GM23338 (cell line): ENCODE results near the gene C1orf21. TPM values are rescaled to one million over a fixed set of nuclear protein-coding genes. Genes with fewer than 3 reads are reported as not detected.

Experiments used
- ATAC-seq: fragments of 200-7000 bp; cut with Tn5 transposase; 3 replicates; pipeline ENCODE4 v1.9.1; 2020
- DNase-seq: peaks from one replicate; pipeline ENCODE4 v3.0.0-alpha.2; 2015; ENCODE audit warnings: low spot score
- H2AFZ ChIP-seq: fragments of 200-600 bp; sonication (generic); 2 replicates; pipeline ENCODE4 v1.8.0; 2016; ENCODE audit warnings: antibody characterized with exemption, mild to moderate bottlenecking, moderate library complexity
- H3F3A ChIP-seq: fragments of 200-600 bp; sonication (generic); replicated peaks from 2 replicates; pipeline ENCODE4 v1.8.0; 2017; ENCODE audit warnings: antibody characterized with exemption, mixed run types, low read depth
- H3K27ac ChIP-seq: fragments of 200-600 bp; sonication (generic); 2 replicates; pipeline ENCODE4 v1.6.1; 2016; ENCODE audit warnings: low read depth
- H3K27me3 ChIP-seq: fragments of 200-600 bp; sonication (generic); 2 replicates; pipeline ENCODE4 v1.8.0; 2016; ENCODE audit warnings: mild to moderate bottlenecking, mixed run types, moderate library complexity; ENCODE audit not compliant: insufficient read depth
- H3K36me3 ChIP-seq: fragments of 200-600 bp; sonication (generic); 2 replicates; pipeline ENCODE4 v1.8.0; 2016; ENCODE audit warnings: mild to moderate bottlenecking; ENCODE audit not compliant: insufficient read depth
- H3K4me1 ChIP-seq: fragments of 200-600 bp; sonication (generic); 2 replicates; pipeline ENCODE4 v1.8.0; 2016; ENCODE audit warnings: mild to moderate bottlenecking, moderate library complexity; ENCODE audit not compliant: insufficient read depth
- H3K4me2 ChIP-seq: fragments of 200-600 bp; sonication (generic); 2 replicates; pipeline ENCODE4 v1.7.1; 2017; ENCODE audit warnings: mixed run types
- H3K4me3 ChIP-seq: fragments of 200-600 bp; sonication (generic); 2 replicates; pipeline ENCODE4 v1.6.1; 2016; ENCODE audit warnings: mixed run types
- H3K79me2 ChIP-seq: fragments of 200-600 bp; sonication (generic); replicated peaks from 2 replicates; pipeline ENCODE4 v1.8.0; 2017; ENCODE audit warnings: mild to moderate bottlenecking; ENCODE audit not compliant: insufficient read depth
- H3K9me2 ChIP-seq: fragments of 200-600 bp; sonication (generic); 2 replicates; pipeline ENCODE4 v1.8.0; 2017; ENCODE audit not compliant: insufficient read depth
- H4K20me1 ChIP-seq: fragments of 200-600 bp; sonication (generic); replicated peaks from 2 replicates; pipeline ENCODE4 v1.8.0; 2017; ENCODE audit warnings: mild to moderate bottlenecking; ENCODE audit not compliant: insufficient read depth
- H3K27ac Mint-ChIP-seq: 2 replicates; pipeline ENCODE4 v1.8.0; 2020; ENCODE audit warnings: inconsistent platforms, mild to moderate bottlenecking, moderate library complexity, mixed read lengths
- H3K27me3 Mint-ChIP-seq: 3 replicates; pipeline ENCODE4 v1.8.0; 2022; ENCODE audit warnings: low read depth, mild to moderate bottlenecking, moderate library complexity, mixed read lengths, inconsistent platforms; ENCODE audit not compliant: insufficient read depth, poor library complexity
- H3K36me3 Mint-ChIP-seq: 3 replicates; pipeline ENCODE4 v1.8.0; 2021; ENCODE audit warnings: low read depth, mild to moderate bottlenecking, inconsistent platforms, moderate library complexity, mixed read lengths
- H3K4me1 Mint-ChIP-seq: 3 replicates; pipeline ENCODE4 v1.8.0; 2020; ENCODE audit warnings: mild to moderate bottlenecking, inconsistent platforms, mixed read lengths
- H3K4me3 Mint-ChIP-seq: 3 replicates; pipeline ENCODE4 v1.8.0; 2021; ENCODE audit warnings: moderate library complexity, mild to moderate bottlenecking, inconsistent platforms, mixed read lengths
- H3K9me3 Mint-ChIP-seq: 3 replicates; pipeline ENCODE4 v1.8.0; 2020; ENCODE audit warnings: moderate library complexity, mild to moderate bottlenecking, inconsistent platforms, mixed read lengths
- CTCF ChIP-seq, 2 experiments: fragments of 200-600 bp in 1 of 2; sonication (generic) in 1 of 2; conservative IDR thresholded peaks; 2 replicates each; pipeline versions ENCODE4 v1.5.1 to v1.6.1; 2016 to 2017; ENCODE audit warnings: antibody characterized with exemption in 2 of 2, low read depth in 2 of 2, mild to moderate bottlenecking in 2 of 2, moderate library complexity in 1 of 2
- ETS1 ChIP-seq: IDR thresholded peaks from 2 replicates; pipeline ENCODE4 v1.6.1; 2016; ENCODE audit warnings: antibody characterized with exemption
- EZH2phosphoT487 ChIP-seq: fragments of 200-600 bp; sonication (generic); IDR thresholded peaks from one replicate; pipeline ENCODE4 v1.8.1; 2018; ENCODE audit warnings: antibody characterized with exemption; ENCODE audit not compliant: unreplicated experiment
- JUNB ChIP-seq: IDR thresholded peaks from one replicate; pipeline ENCODE4 v1.6.1; 2016; ENCODE audit warnings: antibody characterized with exemption; ENCODE audit not compliant: unreplicated experiment
- REST ChIP-seq: IDR thresholded peaks from one replicate; pipeline ENCODE4 v1.6.1; 2018; ENCODE audit warnings: antibody characterized with exemption; ENCODE audit not compliant: unreplicated experiment
- ZNF114 ChIP-seq: fragments of 250-450 bp; sonication (Bioruptor Pico); IDR thresholded peaks from 2 replicates; pipeline ENCODE4 v1.5.0; 2020; ENCODE audit warnings: mild to moderate bottlenecking, moderate library complexity
- polyA plus RNA-seq: library from polyadenylated mRNA; unstranded; fragments of >200 nt; fragmentation: Nextera tagmentation; extraction: Ambion mirVana; gene quantifications from 2 replicates; pipeline ENCODE4 v1.2.1, GENCODE V29; 2016
- total RNA-seq: library from RNA; depleted of rRNA; stranded (reverse); fragments of >200 nt; shearing (Covaris generic); gene quantifications from 2 replicates; pipeline ENCODE4 v1.2.3, GENCODE V29; 2014
- TF ChIP-seq, protein P1 (sequence below): fragments of 250-450 bp; sonication (Bioruptor Pico); IDR thresholded peaks from 2 replicates; pipeline ENCODE4 v1.5.0; 2020; ENCODE audit warnings: mild to moderate bottlenecking, moderate library complexity

The C1orf21 gene
- total and polyA plus RNA-seq, 2 experiments from 2014 or later = 28.0 to 40.4 TPM

DNA sequence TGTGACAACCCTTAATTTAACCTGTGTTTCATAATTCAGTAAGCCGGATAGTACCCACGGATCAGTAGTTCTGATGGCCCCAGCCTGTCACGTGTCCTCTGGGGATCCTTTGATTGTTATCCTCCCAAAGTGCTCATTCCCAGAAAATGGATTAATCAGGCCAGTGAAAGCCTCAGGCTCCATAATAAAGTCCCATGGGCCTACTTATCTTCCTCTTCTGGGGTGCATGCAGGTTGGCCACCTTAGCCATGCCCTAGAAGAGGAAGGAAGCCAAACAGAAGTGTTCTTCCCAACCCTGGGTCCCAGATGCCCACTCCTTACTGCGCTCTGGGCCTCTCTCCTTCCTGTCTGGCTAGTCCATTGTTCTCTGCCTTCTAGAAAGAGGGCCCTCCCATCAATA lies 221.8 kb downstream of the C1orf21 start (continued):
- TF ChIP-seq, protein P1, sequence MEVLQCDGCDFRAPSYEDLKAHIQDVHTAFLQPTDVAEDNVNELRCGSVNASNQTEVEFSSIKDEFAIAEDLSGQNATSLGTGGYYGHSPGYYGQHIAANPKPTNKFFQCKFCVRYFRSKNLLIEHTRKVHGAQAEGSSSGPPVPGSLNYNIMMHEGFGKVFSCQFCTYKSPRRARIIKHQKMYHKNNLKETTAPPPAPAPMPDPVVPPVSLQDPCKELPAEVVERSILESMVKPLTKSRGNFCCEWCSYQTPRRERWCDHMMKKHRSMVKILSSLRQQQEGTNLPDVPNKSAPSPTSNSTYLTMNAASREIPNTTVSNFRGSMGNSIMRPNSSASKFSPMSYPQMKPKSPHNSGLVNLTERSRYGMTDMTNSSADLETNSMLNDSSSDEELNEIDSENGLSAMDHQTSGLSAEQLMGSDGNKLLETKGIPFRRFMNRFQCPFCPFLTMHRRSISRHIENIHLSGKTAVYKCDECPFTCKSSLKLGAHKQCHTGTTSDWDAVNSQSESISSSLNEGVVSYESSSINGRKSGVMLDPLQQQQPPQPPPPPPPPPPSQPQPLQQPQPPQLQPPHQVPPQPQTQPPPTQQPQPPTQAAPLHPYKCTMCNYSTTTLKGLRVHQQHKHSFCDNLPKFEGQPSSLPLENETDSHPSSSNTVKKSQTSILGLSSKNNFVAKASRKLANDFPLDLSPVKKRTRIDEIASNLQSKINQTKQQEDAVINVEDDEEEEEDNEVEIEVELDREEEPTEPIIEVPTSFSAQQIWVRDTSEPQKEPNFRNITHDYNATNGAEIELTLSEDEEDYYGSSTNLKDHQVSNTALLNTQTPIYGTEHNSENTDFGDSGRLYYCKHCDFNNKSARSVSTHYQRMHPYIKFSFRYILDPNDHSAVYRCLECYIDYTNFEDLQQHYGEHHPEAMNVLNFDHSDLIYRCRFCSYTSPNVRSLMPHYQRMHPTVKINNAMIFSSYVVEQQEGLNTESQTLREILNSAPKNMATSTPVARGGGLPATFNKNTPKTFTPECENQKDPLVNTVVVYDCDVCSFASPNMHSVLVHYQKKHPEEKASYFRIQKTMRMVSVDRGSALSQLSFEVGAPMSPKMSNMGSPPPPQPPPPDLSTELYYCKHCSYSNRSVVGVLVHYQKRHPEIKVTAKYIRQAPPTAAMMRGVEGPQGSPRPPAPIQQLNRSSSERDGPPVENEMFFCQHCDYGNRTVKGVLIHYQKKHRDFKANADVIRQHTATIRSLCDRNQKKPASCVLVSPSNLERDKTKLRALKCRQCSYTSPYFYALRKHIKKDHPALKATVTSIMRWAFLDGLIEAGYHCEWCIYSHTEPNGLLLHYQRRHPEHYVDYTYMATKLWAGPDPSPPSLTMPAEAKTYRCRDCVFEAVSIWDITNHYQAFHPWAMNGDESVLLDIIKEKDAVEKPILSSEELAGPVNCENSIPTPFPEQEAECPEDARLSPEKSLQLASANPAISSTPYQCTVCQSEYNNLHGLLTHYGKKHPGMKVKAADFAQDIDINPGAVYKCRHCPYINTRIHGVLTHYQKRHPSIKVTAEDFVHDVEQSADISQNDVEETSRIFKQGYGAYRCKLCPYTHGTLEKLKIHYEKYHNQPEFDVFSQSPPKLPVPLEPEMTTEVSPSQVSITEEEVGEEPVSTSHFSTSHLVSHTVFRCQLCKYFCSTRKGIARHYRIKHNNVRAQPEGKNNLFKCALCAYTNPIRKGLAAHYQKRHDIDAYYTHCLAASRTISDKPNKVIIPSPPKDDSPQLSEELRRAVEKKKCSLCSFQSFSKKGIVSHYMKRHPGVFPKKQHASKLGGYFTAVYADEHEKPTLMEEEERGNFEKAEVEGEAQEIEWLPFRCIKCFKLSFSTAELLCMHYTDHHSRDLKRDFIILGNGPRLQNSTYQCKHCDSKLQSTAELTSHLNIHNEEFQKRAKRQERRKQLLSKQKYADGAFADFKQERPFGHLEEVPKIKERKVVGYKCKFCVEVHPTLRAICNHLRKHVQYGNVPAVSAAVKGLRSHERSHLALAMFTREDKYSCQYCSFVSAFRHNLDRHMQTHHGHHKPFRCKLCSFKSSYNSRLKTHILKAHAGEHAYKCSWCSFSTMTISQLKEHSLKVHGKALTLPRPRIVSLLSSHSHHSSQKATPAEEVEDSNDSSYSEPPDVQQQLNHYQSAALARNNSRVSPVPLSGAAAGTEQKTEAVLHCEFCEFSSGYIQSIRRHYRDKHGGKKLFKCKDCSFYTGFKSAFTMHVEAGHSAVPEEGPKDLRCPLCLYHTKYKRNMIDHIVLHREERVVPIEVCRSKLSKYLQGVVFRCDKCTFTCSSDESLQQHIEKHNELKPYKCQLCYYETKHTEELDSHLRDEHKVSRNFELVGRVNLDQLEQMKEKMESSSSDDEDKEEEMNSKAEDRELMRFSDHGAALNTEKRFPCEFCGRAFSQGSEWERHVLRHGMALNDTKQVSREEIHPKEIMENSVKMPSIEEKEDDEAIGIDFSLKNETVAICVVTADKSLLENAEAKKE (CRISPR knock-in tag) = no peak

GRCh38 chr1:184608990-184609389 lies 222.2 kb downstream of the C1orf21 start:
- Histone ChIP-seq H3F3A (no peaks in the 10 kb centered on the region), H3K79me2 (no peaks in the 10 kb centered on the region), H4K20me1 (no peaks in the 10 kb centered on the region; the same call in 1 of the 2 replicates), H3K27ac (no peak overlapping the region), H2AFZ (no peak overlapping the region), H3K9me2 (no peaks in the 10 kb centered on the region), H3K4me2 (no peak overlapping the region), H3K27me3 (no peaks in the 10 kb centered on the region), H3K36me3 (no peaks in the 10 kb centered on the region), H3K4me1 (peaks cover 10% of the 10 kb centered on the region), H3K4me3 (no peak overlapping the region)
- H3K4me3 Mint-ChIP-seq = no peak overlapping the region
- H3K4me1 Mint-ChIP-seq = peaks cover 19% of the 10 kb centered on the region
- no peaks in the 10 kb centered on the region for H3K27me3 Mint-ChIP-seq
- H3K9me3 Mint-ChIP-seq = no peaks in the 10 kb centered on the region
- TF ChIP-seq EZH2phosphoT487 = no peak
- TF ChIP-seq ZNF114 = no peak
- no peak for TF ChIP-seq REST
- TF ChIP-seq ETS1 = no peak
- TF ChIP-seq CTCF (conservative IDR thresholded peaks at IDR 0.05; ENCODE audit: low read depth in 2 of 2) = no peak
- no peak for TF ChIP-seq JUNB
- H3K27ac Mint-ChIP-seq = no peak overlapping the region
- DNase-seq = no peak
- no peaks in the 10 kb centered on the region for H3K36me3 Mint-ChIP-seq
- ATAC-seq = no peak; the same call in 2 of the 3 replicates
